Activated CD4-positive, alpha-beta memory T cell treated with anti-CD3 and anti-CD28 coated beads for 36 hours (primary cell): ENCODE measurements around the gene KDM7A. TPM values are rescaled to one million over a fixed set of nuclear protein-coding genes. Genes with fewer than 3 reads are reported as not detected.

Experiments used
- CTCF ChIA-PET: fragments of 350-600 bp; sonication (Branson Sonifier 250); formaldehyde crosslinking; loops from one replicate; lab custom pipeline; 2021; ENCODE audit warnings: antibody characterized with exemption, inconsistent platforms; lab: Charles Lee
- POLR2A ChIA-PET: fragments of 350-600 bp; sonication (Branson Sonifier 250); formaldehyde crosslinking; loops from one replicate; lab custom pipeline; 2021; ENCODE audit warnings: antibody characterized with exemption; lab: Charles Lee
- DNase-seq: peaks from one replicate; pipeline ENCODE4 v3.0.0-alpha.2; 2020
- H3K27ac Mint-ChIP-seq: one replicate; pipeline ENCODE4 v1.8.0; 2021; ENCODE audit warnings: mixed read lengths
- H3K27me3 Mint-ChIP-seq: one replicate; pipeline ENCODE4 v1.8.0; 2021; ENCODE audit warnings: mixed read lengths
- H3K36me3 Mint-ChIP-seq: one replicate; pipeline ENCODE4 v1.8.0; 2021; ENCODE audit warnings: mixed read lengths
- H3K4me1 Mint-ChIP-seq: one replicate; pipeline ENCODE4 v1.8.0; 2021; ENCODE audit warnings: low read depth, mixed read lengths
- H3K4me3 Mint-ChIP-seq: one replicate; pipeline ENCODE4 v1.8.0; 2021; ENCODE audit warnings: mild to moderate bottlenecking, mixed read lengths
- H3K9me3 Mint-ChIP-seq: one replicate; pipeline ENCODE4 v1.8.0; 2021; ENCODE audit warnings: mixed read lengths
- intact Hi-C: fragments of 100-400 bp; cut with micrococcal nuclease; formaldehyde crosslinking; loops from one replicate; pipeline ENCODE4 v1.15.1; 2023
- total RNA-seq, 2 experiments: library from RNA; stranded (reverse); gene quantifications; one replicate each; pipeline ENCODE4 v1.2.3, GENCODE V29; 2021

The KDM7A gene
- total RNA-seq, 2 experiments from 2014 or later = 23.4 to 24.5 TPM

- no peaks in the 10 kb centered on the region for H3K9me3 Mint-ChIP-seq
- POLR2A ChIA-PET = interaction anchor here (0.6 kb wide), 1 partner anchor 71 kb away, joined by 3 read pairs; no protein-coding TSS in a partner anchor
- peaks cover 56% of the 10 kb centered on the region for H3K4me1 Mint-ChIP-seq
- intact Hi-C loops = no loop called here
- no peak for DNase-seq
- CTCF ChIA-PET = no interaction called here
- no peak overlapping the region for H3K27ac Mint-ChIP-seq
- H3K27me3 Mint-ChIP-seq = no peaks in the 10 kb centered on the region
- no peak overlapping the region for H3K4me3 Mint-ChIP-seq
- peaks cover 10% of the 10 kb centered on the region for H3K36me3 Mint-ChIP-seq
Observed at GRCh38 chr7:140153666-140154161, 23.1 kb downstream of the KDM7A start.

- H3K4me1 Mint-ChIP-seq = peaks cover 61% of the 10 kb centered on the region
- CTCF ChIA-PET = no interaction called here
Observed at GRCh38 chr7:140146574-140146973, 30.2 kb downstream of the KDM7A start.

GRCh38 chr7:140145709-140146108, 31.1 kb downstream of the KDM7A start:
- intact Hi-C loops = no loop called here
- Mint-ChIP-seq H3K4me1 (peaks cover 65% of the 10 kb centered on the region), H3K36me3 (peaks cover 30% of the 10 kb centered on the region), H3K27ac (no peak overlapping the region), H3K9me3 (peaks cover 17% of the 10 kb centered on the region), H3K4me3 (no peak overlapping the region), H3K27me3 (no peaks in the 10 kb centered on the region)
- no peak for DNase-seq
- CTCF ChIA-PET = no interaction called here
- POLR2A ChIA-PET = no interaction called here

More at GRCh38 chr7:140146574-140146973, 30.2 kb downstream of the KDM7A start:
- POLR2A ChIA-PET = no interaction called here
- Mint-ChIP-seq H3K27ac (no peak overlapping the region), H3K27me3 (no peaks in the 10 kb centered on the region), H3K36me3 (peaks cover 28% of the 10 kb centered on the region), H3K9me3 (peaks cover 17% of the 10 kb centered on the region), H3K4me3 (no peak overlapping the region)
- intact Hi-C loops = no loop called here
- DNase-seq = no peak

GRCh38 chr7:140144821-140145220, 32.0 kb downstream of the KDM7A start:
- DNase-seq = no peak
- H3K27me3 Mint-ChIP-seq = no peaks in the 10 kb centered on the region
- H3K9me3 Mint-ChIP-seq = peaks cover 17% of the 10 kb centered on the region
- intact Hi-C loops = no loop called here
- ChIA-PET POLR2A (no interaction called here), CTCF (no interaction called here)
- peaks cover 30% of the 10 kb centered on the region for H3K36me3 Mint-ChIP-seq
- peaks cover 57% of the 10 kb centered on the region for H3K4me1 Mint-ChIP-seq
- H3K4me3 Mint-ChIP-seq = no peak overlapping the region
- H3K27ac Mint-ChIP-seq = no peak overlapping the region

- POLR2A ChIA-PET = interaction anchor here (0.6 kb wide), 1 partner anchor 174 kb away, joined by 3 read pairs; no protein-coding TSS in a partner anchor
- Mint-ChIP-seq H3K27me3 (no peaks in the 10 kb centered on the region), H3K27ac (no peak overlapping the region), H3K9me3 (peaks cover 17% of the 10 kb centered on the region), H3K36me3 (peaks cover 30% of the 10 kb centered on the region), H3K4me3 (no peak overlapping the region), H3K4me1 (peaks cover 57% of the 10 kb centered on the region)
- intact Hi-C loops = no loop called here
- no peak for DNase-seq
- CTCF ChIA-PET = interaction anchor here (0.7 kb wide), 1 partner anchor 499 kb away, joined by 3 read pairs; no protein-coding TSS in a partner anchor
Observed at GRCh38 chr7:140143997-140144396, 32.8 kb downstream of the KDM7A start.

- POLR2A ChIA-PET = no interaction called here
Observed at GRCh38 chr7:140142031-140142430, 34.8 kb downstream of the KDM7A start.

GRCh38 chr7:140141256-140141655, 35.5 kb downstream of the KDM7A start:
- Mint-ChIP-seq H3K9me3 (peaks cover 17% of the 10 kb centered on the region), H3K27ac (no peak overlapping the region), H3K4me3 (no peak overlapping the region), H3K27me3 (no peaks in the 10 kb centered on the region), H3K4me1 (peaks cover 40% of the 10 kb centered on the region), H3K36me3 (peaks cover 25% of the 10 kb centered on the region)
- POLR2A ChIA-PET = no interaction called here
- intact Hi-C loops = no loop called here
- CTCF ChIA-PET = interaction anchor here (0.9 kb wide), 1 partner anchor 14 kb away, joined by 3 read pairs; no protein-coding TSS in a partner anchor
- no peak for DNase-seq

More at GRCh38 chr7:140142031-140142430, 34.8 kb downstream of the KDM7A start:
- DNase-seq = no peak
- H3K9me3 Mint-ChIP-seq = peaks cover 17% of the 10 kb centered on the region
- H3K4me3 Mint-ChIP-seq = no peak overlapping the region
- intact Hi-C loops = no loop called here
- H3K36me3 Mint-ChIP-seq = peaks cover 32% of the 10 kb centered on the region
- H3K4me1 Mint-ChIP-seq = peaks cover 47% of the 10 kb centered on the region
- CTCF ChIA-PET = no interaction called here
- H3K27ac Mint-ChIP-seq = no peak overlapping the region
- no peaks in the 10 kb centered on the region for H3K27me3 Mint-ChIP-seq

GRCh38 chr7:140137078-140137477, 39.7 kb downstream of the KDM7A start:
- H3K36me3 Mint-ChIP-seq = peaks cover 20% of the 10 kb centered on the region
- no peaks in the 10 kb centered on the region for H3K27me3 Mint-ChIP-seq
- POLR2A ChIA-PET = no interaction called here
- no peak overlapping the region for H3K4me3 Mint-ChIP-seq
- H3K27ac Mint-ChIP-seq = no peak overlapping the region
- CTCF ChIA-PET = no interaction called here
- no peak for DNase-seq
- intact Hi-C loops = no loop called here
- H3K4me1 Mint-ChIP-seq = peaks cover 17% of the 10 kb centered on the region
- H3K9me3 Mint-ChIP-seq = no peaks in the 10 kb centered on the region

GRCh38 chr7:140136073-140136472, 40.7 kb downstream of the KDM7A start:
- no peak overlapping the region for H3K27ac Mint-ChIP-seq
- CTCF ChIA-PET = no interaction called here
- POLR2A ChIA-PET = no interaction called here
- H3K27me3 Mint-ChIP-seq = no peaks in the 10 kb centered on the region
- DNase-seq = no peak
- H3K4me3 Mint-ChIP-seq = no peak overlapping the region
- no peaks in the 10 kb centered on the region for H3K9me3 Mint-ChIP-seq
- peaks cover 20% of the 10 kb centered on the region for H3K4me1 Mint-ChIP-seq
- intact Hi-C loops = no loop called here
- peaks cover 25% of the 10 kb centered on the region for H3K36me3 Mint-ChIP-seq

GRCh38 chr7:140134039-140134438, 42.7 kb downstream of the KDM7A start:
- Mint-ChIP-seq H3K9me3 (no peaks in the 10 kb centered on the region), H3K27me3 (no peaks in the 10 kb centered on the region), H3K4me3 (no peak overlapping the region), H3K36me3 (peaks cover 31% of the 10 kb centered on the region), H3K27ac (no peak overlapping the region), H3K4me1 (peaks cover 14% of the 10 kb centered on the region)
- intact Hi-C loops = no loop called here
- CTCF ChIA-PET = interaction anchor here (0.6 to 0.7 kb wide), 2 partner anchors 39 to 244 kb away, joined by 3 to 5 read pairs; no protein-coding TSS in a partner anchor
- POLR2A ChIA-PET = no interaction called here
- no peak for DNase-seq

GRCh38 chr7:140127360-140128127, 49.2 kb downstream of the KDM7A start:
- intact Hi-C loops = no loop called here
- Mint-ChIP-seq H3K4me3 (no peak overlapping the region), H3K4me1 (peaks cover 21% of the 10 kb centered on the region), H3K27me3 (no peaks in the 10 kb centered on the region), H3K27ac (no peak overlapping the region), H3K36me3 (peaks cover 37% of the 10 kb centered on the region), H3K9me3 (no peaks in the 10 kb centered on the region)
- DNase-seq = no peak
- ChIA-PET CTCF (no interaction called here), POLR2A (no interaction called here)

- Mint-ChIP-seq H3K4me3 (no peak overlapping the region), H3K27ac (no peak overlapping the region), H3K27me3 (no peaks in the 10 kb centered on the region), H3K4me1 (peaks cover 19% of the 10 kb centered on the region), H3K36me3 (peaks cover 30% of the 10 kb centered on the region), H3K9me3 (no peaks in the 10 kb centered on the region)
- ChIA-PET CTCF (no interaction called here), POLR2A (no interaction called here)
- intact Hi-C loops = no loop called here
- DNase-seq = no peak
Observed at GRCh38 chr7:140126435-140127034, 50.2 kb downstream of the KDM7A start.
